SKM-1 treated with dmso at 0.1 percent for 144 hours (cell line): ENCODE measurements around the gene TNFRSF12A.

Experiments
- DNase-seq: peaks from one replicate; lab custom pipeline; 2025; ENCODE audit not compliant: unreplicated experiment; lab: John Stamatoyannopoulos, UW

Gene TNFRSF12A

GRCh38 chr16:3025032-3026002, 5.1 kb downstream of the TNFRSF12A start:
- DNase-seq, result no peak

GRCh38 chr16:3026003-3026378, 5.8 kb downstream of the TNFRSF12A start:
- DNase-seq, result no peak

GRCh38 chr16:3026609-3027488, 6.7 kb downstream of the TNFRSF12A start:
- DNase-seq, result no peak

- DNase-seq, result no peak
Measured at GRCh38 chr16:3027489-3027795, 7.3 kb downstream of the TNFRSF12A start.

- DNase-seq, result peak; percentile 62
Measured at GRCh38 chr16:3027983-3028715, 8.0 kb downstream of the TNFRSF12A start.

GRCh38 chr16:3028716-3029319, 8.7 kb downstream of the TNFRSF12A start:
- no peak for DNase-seq

GRCh38 chr16:3029491-3030221, 9.5 kb downstream of the TNFRSF12A start:
- DNase-seq, result no peak

GRCh38 chr16:3030222-3031212, 10.3 kb downstream of the TNFRSF12A start:
- DNase-seq, result no peak

- DNase-seq, result no peak
Measured at GRCh38 chr16:3032624-3033023, 12.5 kb downstream of the TNFRSF12A start.

GRCh38 chr16:3035289-3035971, 15.3 kb downstream of the TNFRSF12A start:
- no peak for DNase-seq

GRCh38 chr16:3035972-3036725, 16.0 kb downstream of the TNFRSF12A start:
- no peak for DNase-seq

- no peak for DNase-seq
Measured at GRCh38 chr16:3036726-3037315, 16.7 kb downstream of the TNFRSF12A start, which contains the start of gene BICDL2. BICDL2 (minus strand) TSS chr16:3036944; CDS start chr16:3035496, 1,448 bp downstream.

GRCh38 chr16:3038256-3038655, 18.1 kb downstream of the TNFRSF12A start:
- no peak for DNase-seq

- no peak for DNase-seq
Measured at GRCh38 chr16:3038896-3039295, 18.7 kb downstream of the TNFRSF12A start.

- no peak for DNase-seq
Measured at GRCh38 chr16:3042376-3042775, 22.2 kb downstream of the TNFRSF12A start.

- no peak for DNase-seq
Measured at GRCh38 chr16:3044708-3045107, 24.5 kb downstream of the TNFRSF12A start.
